WTC11 (cell line): ENCODE results near the gene DHX40. TPM values are rescaled to one million over a fixed set of nuclear protein-coding genes. Genes with fewer than 3 reads are reported as not detected.
"Not testable (repeated sequence)": the region's sequence is repeated elsewhere in the genome, so short reads cannot be mapped to it uniquely, and the experiment has no call there.

Experiments used
- ATAC-seq: fragments of 200-7000 bp; cut with Tn5 transposase; 2 replicates; pipeline ENCODE4 v1.10.0; 2021; ENCODE audit warnings: mild to moderate bottlenecking, moderate library complexity
- CTCF ChIA-PET: fragments of 300-600 bp; sonication (Branson Sonifier 250); formaldehyde crosslinking; loops from one replicate; lab custom pipeline; 2021; ENCODE audit warnings: antibody characterized with exemption; lab: Charles Lee
- POLR2A ChIA-PET: fragments of 350-600 bp; sonication (Branson Sonifier 250); formaldehyde crosslinking; loops from one replicate; lab custom pipeline; 2021; ENCODE audit warnings: antibody characterized with exemption; lab: Charles Lee
- DNase-seq: peaks from one replicate; pipeline ENCODE4 v3.0.0; 2021; ENCODE audit warnings: low spot score
- H3K27ac Mint-ChIP-seq: 2 replicates; pipeline ENCODE4 v1.8.0; 2021; ENCODE audit warnings: mixed read lengths
- H3K27me3 Mint-ChIP-seq: 2 replicates; pipeline ENCODE4 v1.8.0; 2021; ENCODE audit warnings: low read depth, mild to moderate bottlenecking, moderate library complexity, mixed read lengths
- H3K36me3 Mint-ChIP-seq: 2 replicates; pipeline ENCODE4 v1.8.0; 2021; ENCODE audit warnings: mixed read lengths
- H3K4me1 Mint-ChIP-seq: 2 replicates; pipeline ENCODE4 v1.8.0; 2022; ENCODE audit warnings: mixed read lengths
- H3K4me3 Mint-ChIP-seq: 2 replicates; pipeline ENCODE4 v1.8.0; 2021; ENCODE audit warnings: mild to moderate bottlenecking, moderate library complexity, mixed read lengths
- H3K9me3 Mint-ChIP-seq: 2 replicates; pipeline ENCODE4 v1.8.0; 2021; ENCODE audit warnings: mixed read lengths
- AR ChIP-seq: fragments of 250-450 bp; sonication (Bioruptor Pico); IDR thresholded peaks from 2 replicates; pipeline ENCODE4 v1.9.0; 2021; ENCODE audit warnings: mild to moderate bottlenecking
- ARID4B ChIP-seq: sonication (generic); formaldehyde crosslinking; IDR thresholded peaks from 2 replicates; pipeline ENCODE4 v1.8.0; 2023; ENCODE audit warnings: missing genetic modification reagents, mild to moderate bottlenecking, borderline replicate concordance
- ATF1 ChIP-seq: sonication (generic); formaldehyde crosslinking; IDR thresholded peaks from 2 replicates; pipeline ENCODE4 v1.8.1; 2023; ENCODE audit warnings: mild to moderate bottlenecking, moderate library complexity, missing genetic modification reagents
- ATF6 ChIP-seq: sonication (generic); formaldehyde crosslinking; IDR thresholded peaks from 2 replicates; pipeline ENCODE4 v1.8.1; 2023; ENCODE audit warnings: mild to moderate bottlenecking, missing genetic modification reagents
- ETV6 ChIP-seq: sonication (generic); formaldehyde crosslinking; IDR thresholded peaks from 2 replicates; pipeline ENCODE4 v1.8.1; 2022; ENCODE audit warnings: mild to moderate bottlenecking, missing genetic modification reagents
- GTF2I ChIP-seq: fragments of 250-450 bp; sonication (Bioruptor Pico); conservative IDR thresholded peaks from 2 replicates; pipeline ENCODE4 v1.4.0; 2021; ENCODE audit warnings: mild to moderate bottlenecking
- KAT7 ChIP-seq: sonication (generic); formaldehyde crosslinking; IDR thresholded peaks from 2 replicates; pipeline ENCODE4 v1.8.1; 2023; ENCODE audit warnings: missing genetic modification reagents, mild to moderate bottlenecking, borderline replicate concordance
- NFYB ChIP-seq: sonication (generic); formaldehyde crosslinking; conservative IDR thresholded peaks from 2 replicates; pipeline ENCODE4 v1.8.0; 2022; ENCODE audit warnings: low read depth, missing genetic modification reagents
- NR1H2 ChIP-seq: sonication (generic); formaldehyde crosslinking; IDR thresholded peaks from 2 replicates; pipeline ENCODE4 v1.9.0; 2021; ENCODE audit warnings: mild to moderate bottlenecking, moderate library complexity, missing genetic modification reagents
- SMAD3 ChIP-seq: sonication (generic); formaldehyde crosslinking; IDR thresholded peaks from 2 replicates; pipeline ENCODE4 v1.8.0; 2022; ENCODE audit warnings: missing genetic modification reagents, mild to moderate bottlenecking, borderline replicate concordance
- TCF7 ChIP-seq: sonication (generic); formaldehyde crosslinking; IDR thresholded peaks from 2 replicates; pipeline ENCODE4 v1.8.0; 2022; ENCODE audit warnings: mild to moderate bottlenecking, low read depth, missing genetic modification reagents, moderate library complexity
- TEAD4 ChIP-seq: sonication (generic); formaldehyde crosslinking; IDR thresholded peaks from 2 replicates; pipeline ENCODE4 v1.8.0; 2022; ENCODE audit warnings: mild to moderate bottlenecking, missing genetic modification reagents
- TP53 ChIP-seq: sonication (generic); formaldehyde crosslinking; IDR thresholded peaks from 2 replicates; pipeline ENCODE4 v1.8.1; 2023; ENCODE audit warnings: mild to moderate bottlenecking, missing genetic modification reagents
- USF1 ChIP-seq: sonication (generic); formaldehyde crosslinking; IDR thresholded peaks from 2 replicates; pipeline ENCODE4 v1.8.0; 2022; ENCODE audit warnings: mild to moderate bottlenecking, missing genetic modification reagents
- ZBTB43 ChIP-seq: sonication (generic); formaldehyde crosslinking; IDR thresholded peaks from 2 replicates; pipeline ENCODE4 v1.8.1; 2023; ENCODE audit warnings: mild to moderate bottlenecking, missing genetic modification reagents
- ZNF138 ChIP-seq: sonication (generic); formaldehyde crosslinking; conservative IDR thresholded peaks from 2 replicates; pipeline ENCODE4 v1.8.1; 2022; ENCODE audit warnings: mild to moderate bottlenecking, moderate library complexity, missing genetic modification reagents
- ZNF219 ChIP-seq: sonication (generic); formaldehyde crosslinking; IDR thresholded peaks from 2 replicates; pipeline ENCODE4 v1.8.0; 2023; ENCODE audit warnings: missing genetic modification reagents, mild to moderate bottlenecking, borderline replicate concordance
- total RNA-seq: library from RNA; stranded (reverse); gene quantifications from 3 replicates; pipeline ENCODE4 v1.2.3, GENCODE V29; 2021

DHX40 gene
- total RNA-seq, 1 experiment from 2014 or later = 26.9 TPM

- not testable (repeated sequence) for H3K27me3 Mint-ChIP-seq, DNase-seq, H3K4me1 Mint-ChIP-seq, H3K4me3 Mint-ChIP-seq, ATAC-seq, H3K9me3 Mint-ChIP-seq, H3K36me3 Mint-ChIP-seq, H3K27ac Mint-ChIP-seq
- CTCF ChIA-PET = interaction anchor here (1.2 kb wide), 1 partner anchor 195 kb away, joined by 3 read pairs; no protein-coding TSS in a partner anchor
- POLR2A ChIA-PET = interaction anchor here (0.7 kb wide), 1 partner anchor 81 kb away, joined by 3 read pairs; no protein-coding TSS in a partner anchor
These were observed 40.5 kb upstream of the DHX40 start for GRCh38 chr17:59524930-59525329.

- DNase-seq (no peak), ATAC-seq (no peak)
- H3K4me1 Mint-ChIP-seq = no peaks in the 10 kb centered on the region
- H3K36me3 Mint-ChIP-seq = no peaks in the 10 kb centered on the region
- peaks cover 6% of the 10 kb centered on the region for H3K27me3 Mint-ChIP-seq
- H3K27ac Mint-ChIP-seq = no peak overlapping the region
- H3K4me3 Mint-ChIP-seq = no peak overlapping the region
- POLR2A ChIA-PET = interaction anchor here (0.7 kb wide), 1 partner anchor 81 kb away, joined by 3 read pairs; no protein-coding TSS in a partner anchor
- CTCF ChIA-PET = no interaction called here
- H3K9me3 Mint-ChIP-seq = no peaks in the 10 kb centered on the region
- TF ChIP-seq AR (CRISPR knock-in tag) = no peak
- TF ChIP-seq ZNF219 (CRISPR knock-in tag) = no peak
- TF ChIP-seq GTF2I (CRISPR knock-in tag) = no peak
- no peak for TF ChIP-seq ARID4B (CRISPR knock-in tag)
- TF ChIP-seq USF1 (CRISPR knock-in tag) = no peak
- TF ChIP-seq ATF6 (CRISPR knock-in tag) = no peak
- TF ChIP-seq TEAD4 = no peak
- TF ChIP-seq ETV6 = no peak
- no peak for TF ChIP-seq ATF1 (CRISPR knock-in tag)
- TF ChIP-seq, all 79 proteins: peak for 0
These were observed 39.7 kb upstream of the DHX40 start for GRCh38 chr17:59525668-59526067.

- TF ChIP-seq NR1H2 (CRISPR knock-in tag) (no peak), SMAD3 (no peak), NFYB (no peak), KAT7 (CRISPR knock-in tag) (no peak), TP53 (no peak), ZBTB43 (CRISPR knock-in tag) (no peak), TCF7 (no peak), ZNF138 (no peak)
- H3K4me1 Mint-ChIP-seq = no peaks in the 10 kb centered on the region
- ChIA-PET POLR2A (no interaction called here), CTCF (interaction anchor here (0.5 kb wide), 1 partner anchor 91 kb away, joined by 3 read pairs; no protein-coding TSS in a partner anchor)
- no peak overlapping the region for H3K4me3 Mint-ChIP-seq
- H3K27me3 Mint-ChIP-seq = peaks cover 6% of the 10 kb centered on the region
- DNase-seq (no peak), ATAC-seq (no peak)
- no peaks in the 10 kb centered on the region for H3K36me3 Mint-ChIP-seq
- H3K9me3 Mint-ChIP-seq = no peaks in the 10 kb centered on the region
- no peak overlapping the region for H3K27ac Mint-ChIP-seq
These were observed 39.0 kb upstream of the DHX40 start for GRCh38 chr17:59526451-59526850.
